Measurements from ENCODE around the gene CFAP74.

Gene CFAP74

GRCh38 chr1:1926886-1927660, 76.5 kb downstream of the CFAP74 start:
- no peak for DNase-seq (ENCODE audit: low read depth)

- DNase-seq (ENCODE audit: low read depth), result no peak
Observed at GRCh38 chr1:1926346-1926811, 77.2 kb downstream of the CFAP74 start.

GRCh38 chr1:1925437-1926345, 77.9 kb downstream of the CFAP74 start:
- no peak for DNase-seq (ENCODE audit: low read depth)

GRCh38 chr1:1924849-1925248, 78.7 kb downstream of the CFAP74 start:
- DNase-seq (ENCODE audit: low read depth), result no peak

GRCh38 chr1:1924386-1924785, 79.2 kb downstream of the CFAP74 start:
- no peak for DNase-seq (ENCODE audit: low read depth)

- no peak for DNase-seq (ENCODE audit: low read depth)
Observed at GRCh38 chr1:1922956-1923833, 80.4 kb downstream of the CFAP74 start.

GRCh38 chr1:1922702-1922955, 81.0 kb downstream of the CFAP74 start:
- no peak for DNase-seq (ENCODE audit: low read depth)

- DNase-seq (ENCODE audit: low read depth), result no peak
Observed at GRCh38 chr1:1921901-1922701, 81.5 kb downstream of the CFAP74 start.

GRCh38 chr1:1921459-1921862, 82.1 kb downstream of the CFAP74 start:
- no peak for DNase-seq (ENCODE audit: low read depth)

- DNase-seq (ENCODE audit: low read depth), result no peak
Observed at GRCh38 chr1:1920608-1921458, 82.8 kb downstream of the CFAP74 start.

- DNase-seq (ENCODE audit: low read depth), result no peak
Observed at GRCh38 chr1:1920057-1920607, 83.5 kb downstream of the CFAP74 start.

- peak; percentile 88 for DNase-seq (ENCODE audit: low read depth)
Observed at GRCh38 chr1:1919304-1920056, 84.1 kb downstream of the CFAP74 start.

GRCh38 chr1:1918901-1919303, 84.7 kb downstream of the CFAP74 start, which contains the start of gene TMEM52:
TSS of gene TMEM52 (minus strand) at chr1:1919279. CDS start at chr1:1919265, 14 bp downstream.
- DNase-seq (ENCODE audit: low read depth), result no peak

- no peak for DNase-seq (ENCODE audit: low read depth)
Observed at GRCh38 chr1:1917995-1918900, 85.3 kb downstream of the CFAP74 start.

- DNase-seq (ENCODE audit: low read depth), result no peak
Observed at GRCh38 chr1:1917304-1917976, 86.1 kb downstream of the CFAP74 start.

GRCh38 chr1:1916851-1917251, 86.7 kb downstream of the CFAP74 start:
- no peak for DNase-seq (ENCODE audit: low read depth)

All from GM04504 (cell line).